Smooth muscle cell (in vitro differentiated cells): Measurements from ENCODE around the gene BTF3. TPM values are rescaled to one million over a fixed set of nuclear protein-coding genes. Genes with fewer than 3 reads are reported as not detected.

Experiments
- DNase-seq: peaks from one replicate; lab custom pipeline; 2025; ENCODE audit not compliant: unreplicated experiment; lab: John Stamatoyannopoulos, UW
- H2AFZ ChIP-seq: fragments of 200-600 bp; sonication (generic); 2 replicates; pipeline ENCODE4 v1.6.0; 2016; ENCODE audit warnings: antibody characterized with exemption, low read depth, mild to moderate bottlenecking
- H3F3A ChIP-seq: fragments of 200-600 bp; sonication (generic); 2 replicates; pipeline ENCODE4 v1.6.0; 2017; ENCODE audit warnings: antibody characterized with exemption, low read depth
- H3K27ac ChIP-seq: fragments of 200-600 bp; sonication (generic); 2 replicates; pipeline ENCODE4 v1.5.1; 2016; ENCODE audit warnings: low read depth, mild to moderate bottlenecking
- H3K27me3 ChIP-seq: fragments of 200-600 bp; sonication (generic); 2 replicates; pipeline ENCODE4 v1.6.1; 2016; ENCODE audit warnings: low read depth, mild to moderate bottlenecking
- H3K36me3 ChIP-seq: fragments of 200-600 bp; sonication (generic); 2 replicates; pipeline ENCODE4 v1.5.1; 2016; ENCODE audit warnings: low read depth
- H3K4me1 ChIP-seq: fragments of 200-600 bp; sonication (generic); 2 replicates; pipeline ENCODE4 v1.5.1; 2016; ENCODE audit warnings: low read depth
- H3K4me2 ChIP-seq: fragments of 200-600 bp; sonication (generic); 2 replicates; pipeline ENCODE4 v1.6.0; 2016; ENCODE audit warnings: mild to moderate bottlenecking
- H3K4me3 ChIP-seq: fragments of 200-600 bp; sonication (generic); 2 replicates; pipeline ENCODE4 v1.5.1; 2016; ENCODE audit warnings: mild to moderate bottlenecking
- H3K79me2 ChIP-seq: fragments of 200-600 bp; sonication (generic); 2 replicates; pipeline ENCODE4 v1.6.0; 2016; ENCODE audit warnings: low read depth, mild to moderate bottlenecking
- H3K9ac ChIP-seq: fragments of 200-600 bp; sonication (generic); 2 replicates; pipeline ENCODE4 v1.6.0; 2016; ENCODE audit warnings: low read depth
- H3K9me3 ChIP-seq: fragments of 200-600 bp; sonication (generic); replicated peaks from 2 replicates; pipeline ENCODE4 v1.5.1; 2016; ENCODE audit warnings: low read depth
- H4K20me1 ChIP-seq: fragments of 200-600 bp; sonication (generic); 2 replicates; pipeline ENCODE4 v1.6.0; 2016; ENCODE audit warnings: low read depth
- CTCF ChIP-seq: fragments of 200-600 bp; sonication (generic); IDR thresholded peaks from 2 replicates; pipeline ENCODE4 v1.5.1; 2017; ENCODE audit warnings: borderline replicate concordance, mild to moderate bottlenecking, antibody characterized with exemption; ENCODE audit not compliant: insufficient read depth, poor library complexity, severe bottlenecking
- WGBS: methylation state at CpG from one replicate; pipeline ENCODE4 v1.1.7; 2016; ENCODE audit warnings: low lambda C conversion rate; 5-methylcytosine and 5-hydroxymethylcytosine counted together
- polyA plus RNA-seq: library from polyadenylated mRNA; unstranded; fragments of >200 nt; fragmentation: Nextera tagmentation; extraction: Ambion mirVana; gene quantifications from 2 replicates; pipeline ENCODE4 v1.2.1, GENCODE V29; 2016
- total RNA-seq: library from RNA; depleted of rRNA; stranded (reverse); fragments of >200 nt; gene quantifications from 2 replicates; pipeline ENCODE4 v1.2.3, GENCODE V29; 2014

Gene BTF3
- total RNA-seq: 433 and 546 TPM in 2 replicates
- polyA plus RNA-seq: 409 and 460 TPM in 2 replicates

GRCh38 chr5:73498057-73498992 is at the start of gene BTF3:
Gene BTF3 (plus strand): TSS chr5:73498442. CDS start chr5:73498668, 226 bp downstream.
- peak within 1 kb of the TSS; percentile 97 for H3K9ac ChIP-seq
- peaks cover 11% of the 10 kb centered on the region for H3K36me3 ChIP-seq
- H3K79me2 ChIP-seq: peaks cover 46% of the 10 kb centered on the region
- peaks cover 20% of the 10 kb centered on the region for H3F3A ChIP-seq
- peak; percentile 81 for DNase-seq
- H4K20me1 ChIP-seq: peaks cover 42% of the 10 kb centered on the region
- H3K4me2 ChIP-seq: peak within 1 kb of the TSS; percentile 91
- no peaks in the 10 kb centered on the region for H3K9me3 ChIP-seq
- WGBS: under 1% methylated on average over 49 of the region's 67 CpGs
- H3K4me3 ChIP-seq: peak within 1 kb of the TSS; percentile 71
- H3K27ac ChIP-seq: peak within 1 kb of the TSS; percentile 92
- H2AFZ ChIP-seq: peak within 1 kb of the TSS; percentile 85
- H3K4me1 ChIP-seq: peaks cover 34% of the 10 kb centered on the region
- no peak for TF ChIP-seq CTCF
- H3K27me3 ChIP-seq: no peaks in the 10 kb centered on the region

GRCh38 chr5:73448463-73449136 is 49.6 kb upstream of the BTF3 start, which contains the start of gene FOXD1:
Gene FOXD1 (minus strand): TSS chr5:73448777. CDS start chr5:73448362, 415 bp downstream.
- Histone ChIP-seq H3K4me2 (peak within 1 kb of the TSS; percentile 87), H3K9me3 (no peaks in the 10 kb centered on the region), H3K4me3 (peak within 1 kb of the TSS; percentile 75), H3K79me2 (peaks cover 20% of the 10 kb centered on the region), H3K27ac (peak within 1 kb of the TSS; percentile 55), H3K27me3 (peaks cover 77% of the 10 kb centered on the region), H3K4me1 (peaks cover 35% of the 10 kb centered on the region), H2AFZ (peak within 1 kb of the TSS; percentile 75), H3F3A (no peaks in the 10 kb centered on the region), H3K36me3 (no peaks in the 10 kb centered on the region), H4K20me1 (peaks cover 32% of the 10 kb centered on the region), H3K9ac (peak within 1 kb of the TSS; percentile 67)
- TF ChIP-seq CTCF: no peak
- peak; percentile 58 for DNase-seq
- WGBS: under 1% methylated on average over 34 of the region's 59 CpGs

GRCh38 chr5:73450137-73450536 is 48.1 kb upstream of the BTF3 start:
- 21% methylated on average over 7 of the region's 7 CpGs for WGBS
- TF ChIP-seq CTCF: no peak
- Histone ChIP-seq H3F3A (no peaks in the 10 kb centered on the region), H3K27me3 (peaks cover 69% of the 10 kb centered on the region), H4K20me1 (peaks cover 17% of the 10 kb centered on the region), H2AFZ (no peak overlapping the region), H3K9me3 (no peaks in the 10 kb centered on the region), H3K4me3 (no peak overlapping the region), H3K79me2 (peaks cover 17% of the 10 kb centered on the region), H3K4me2 (peak overlapping the region; percentile 91), H3K4me1 (peaks cover 20% of the 10 kb centered on the region), H3K36me3 (no peaks in the 10 kb centered on the region), H3K27ac (no peak overlapping the region), H3K9ac (no peak overlapping the region)
- DNase-seq: no peak
